HG02678 (cell line): ENCODE data around the gene IKBKG.
"Not testable (repeated sequence)": the region's sequence is repeated elsewhere in the genome, so short reads cannot be mapped to it uniquely, and the experiment has no call there.

ENCODE experiments used
- ATAC-seq: cut with Tn5 transposase; IDR thresholded peaks from one replicate; pipeline ENCODE4 v1.9.1; 2021; ENCODE audit warnings: mild to moderate bottlenecking, moderate library complexity; ENCODE audit not compliant: unreplicated experiment

The IKBKG gene

DNA sequence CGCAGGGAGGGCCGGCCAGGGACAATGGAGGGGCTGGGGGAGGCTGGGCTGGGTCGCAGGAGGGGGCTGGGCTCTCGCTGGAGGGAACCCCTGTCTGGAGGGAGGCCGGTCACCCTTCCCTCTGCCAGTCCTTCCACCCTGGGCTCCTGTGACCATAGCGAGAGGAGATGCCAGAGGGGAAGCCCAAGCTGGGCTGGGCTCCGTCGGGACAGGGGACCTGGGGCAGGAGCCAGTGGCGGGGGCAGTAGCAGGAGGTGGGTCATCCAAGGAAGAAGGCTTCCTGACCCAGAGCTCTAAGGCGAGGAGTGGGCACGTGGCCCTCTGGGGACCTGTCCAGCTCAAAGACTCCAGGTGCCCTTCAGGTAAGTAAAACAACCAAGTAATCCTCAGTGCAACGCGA lies 54.8 kb downstream of the IKBKG start:
- no peak for ATAC-seq

DNA sequence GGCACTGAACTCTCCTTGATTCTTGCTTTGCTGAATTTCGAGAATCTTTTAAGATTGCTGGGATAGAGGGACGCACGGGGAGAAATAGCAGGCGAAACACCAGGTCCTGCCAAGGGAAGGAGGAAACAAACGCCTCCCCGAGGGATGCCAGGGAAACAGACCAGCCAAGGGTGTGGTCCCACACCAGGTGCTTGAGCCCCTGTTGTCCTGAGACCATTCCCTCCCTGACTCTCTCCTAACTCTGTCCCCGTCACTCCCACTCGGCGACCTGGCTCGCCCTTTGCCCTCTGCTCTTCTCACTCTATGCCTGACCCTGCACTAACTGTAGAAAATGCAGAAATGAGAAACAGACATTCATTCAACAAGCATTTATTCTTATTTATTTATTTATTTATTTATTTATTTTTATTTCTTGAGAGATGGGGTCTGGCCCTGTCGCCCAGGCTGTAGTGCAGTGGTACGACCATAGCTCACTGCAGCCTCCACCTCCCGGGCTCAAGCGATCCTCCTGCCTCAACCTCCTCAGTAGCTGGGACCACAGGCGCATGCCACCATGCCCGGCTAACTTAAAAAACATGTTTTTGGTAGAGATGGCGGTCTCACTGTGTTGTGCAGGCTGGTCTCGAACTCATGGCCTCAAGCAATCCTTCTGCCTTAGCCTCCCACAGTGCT lies 55.5 kb downstream of the IKBKG start:
- no peak for ATAC-seq

DNA sequence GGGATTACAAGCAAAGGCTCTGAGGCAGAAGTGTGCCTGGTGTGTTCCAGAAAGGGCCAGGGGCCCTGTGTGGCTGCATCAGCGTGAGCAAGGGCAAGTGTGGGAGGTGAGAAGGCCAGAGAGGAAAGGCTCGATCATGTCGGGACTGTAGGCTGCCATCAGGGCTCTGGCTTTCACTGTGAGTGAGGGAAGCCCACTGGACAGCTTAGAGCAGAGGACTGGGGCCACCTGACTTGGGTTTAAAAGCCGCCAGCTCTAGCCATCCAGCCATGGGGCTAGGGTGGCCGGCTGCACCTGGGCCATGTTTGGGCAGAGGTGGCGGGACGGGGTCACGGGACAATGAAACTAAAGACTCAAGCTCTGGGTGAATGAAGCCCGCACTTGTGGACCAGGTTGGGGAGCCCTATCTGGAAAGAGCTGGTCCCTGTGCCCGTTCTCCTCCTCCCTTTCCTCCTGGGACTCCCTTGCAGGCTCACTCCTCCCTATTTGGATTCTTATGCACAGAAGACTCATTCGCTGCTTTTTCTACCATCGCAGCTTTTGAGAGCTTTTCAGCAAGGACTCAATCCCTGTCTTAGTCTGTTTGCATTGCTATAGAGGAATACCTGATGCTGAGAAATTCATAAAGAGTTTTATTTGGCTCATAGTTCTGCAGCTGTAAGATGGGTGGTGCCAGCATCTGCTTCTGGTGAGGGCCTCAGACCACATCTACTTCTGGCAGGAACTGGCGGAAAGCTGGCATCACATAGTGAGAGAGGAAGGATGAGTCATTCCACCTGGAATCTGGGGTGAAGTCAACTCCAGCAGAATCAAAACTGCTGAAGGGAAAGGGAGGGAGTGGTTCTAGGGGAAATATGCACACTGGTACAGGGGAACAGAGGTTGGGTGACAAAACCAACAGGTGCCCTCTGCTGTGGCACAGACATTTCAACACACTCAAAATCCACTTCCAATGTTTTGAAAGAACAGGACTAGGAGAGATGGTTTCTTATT lies 56.3 kb downstream of the IKBKG start:
- no peak for ATAC-seq

DNA sequence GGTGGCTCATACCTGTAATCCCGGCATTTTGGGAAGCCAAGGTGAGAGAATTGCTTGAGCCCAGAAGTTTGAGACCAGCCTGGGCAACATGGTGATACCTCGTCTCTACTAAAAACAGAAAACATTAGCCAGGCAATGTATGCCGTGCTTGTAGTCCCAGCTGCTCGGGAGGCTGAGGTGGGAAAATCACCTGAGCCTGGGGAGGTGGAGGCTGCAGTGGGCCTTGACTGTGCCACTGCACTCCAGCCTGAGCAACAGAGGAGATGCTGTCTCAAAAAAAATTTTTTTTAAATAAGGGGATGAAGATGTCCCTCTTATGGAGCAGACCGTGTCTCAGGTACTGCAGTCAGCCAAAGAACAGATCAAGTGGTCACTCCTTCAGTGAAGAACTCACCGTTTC lies 58.1 kb downstream of the IKBKG start:
- no peak for ATAC-seq

DNA sequence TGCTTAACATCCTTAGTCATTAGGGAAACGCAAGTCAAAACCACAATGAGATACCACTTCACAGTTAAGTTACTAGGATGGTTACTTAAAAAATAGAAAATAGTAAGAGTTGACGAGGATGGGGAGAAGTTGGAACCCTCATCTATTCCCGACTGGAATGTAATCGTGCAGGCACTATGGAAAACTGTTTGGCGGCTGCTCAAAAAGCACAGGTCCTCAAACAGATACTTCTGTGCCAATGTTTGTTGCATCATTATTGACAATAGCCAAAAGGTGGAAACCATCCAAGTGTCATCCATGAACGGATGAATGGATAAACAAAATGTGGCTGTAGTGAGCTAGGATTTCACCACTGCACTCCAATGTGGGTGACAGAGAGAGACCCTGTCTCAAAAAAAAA lies 60.0 kb downstream of the IKBKG start:
- ATAC-seq: no peak

DNA sequence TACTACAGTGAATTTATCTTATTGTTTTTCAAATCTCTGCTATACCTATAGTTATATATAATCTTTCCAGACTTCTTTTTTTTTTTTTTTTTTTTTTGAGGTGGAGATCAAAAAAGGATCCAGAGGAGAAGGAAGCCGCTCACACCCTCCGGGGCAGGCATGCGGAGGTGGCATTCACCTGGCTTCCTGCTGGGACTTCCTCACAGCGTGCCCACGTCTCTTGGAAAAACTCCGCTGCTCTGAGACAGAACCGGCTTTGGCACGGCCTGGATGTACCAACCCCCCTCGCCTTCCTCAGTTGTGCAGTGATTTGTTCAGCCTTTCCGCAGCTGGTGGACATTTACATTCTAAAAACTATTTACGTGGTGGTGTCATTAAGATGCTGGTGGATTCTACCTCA lies 60.6 kb downstream of the IKBKG start:
- not testable (repeated sequence) for ATAC-seq

DNA sequence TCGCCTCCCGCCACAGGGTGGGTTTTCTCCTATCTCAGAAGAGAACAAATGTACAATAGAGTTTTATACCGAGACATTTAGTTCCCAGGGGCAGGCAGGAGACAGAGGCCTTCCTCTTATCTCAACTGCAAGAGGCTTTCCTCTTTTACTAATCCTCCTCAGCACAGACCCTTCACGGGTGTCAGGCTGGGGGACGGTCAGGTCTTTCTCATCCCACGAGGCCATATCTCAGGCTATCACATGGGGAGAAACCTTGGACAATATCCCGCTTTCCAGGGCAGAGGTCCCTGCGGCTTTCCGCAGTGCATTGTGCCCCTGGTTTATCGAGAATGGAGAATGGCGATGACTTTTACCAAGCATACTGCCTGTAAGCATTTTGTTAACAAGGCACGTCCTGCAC lies 61.4 kb downstream of the IKBKG start:
- not testable (repeated sequence) for ATAC-seq

DNA sequence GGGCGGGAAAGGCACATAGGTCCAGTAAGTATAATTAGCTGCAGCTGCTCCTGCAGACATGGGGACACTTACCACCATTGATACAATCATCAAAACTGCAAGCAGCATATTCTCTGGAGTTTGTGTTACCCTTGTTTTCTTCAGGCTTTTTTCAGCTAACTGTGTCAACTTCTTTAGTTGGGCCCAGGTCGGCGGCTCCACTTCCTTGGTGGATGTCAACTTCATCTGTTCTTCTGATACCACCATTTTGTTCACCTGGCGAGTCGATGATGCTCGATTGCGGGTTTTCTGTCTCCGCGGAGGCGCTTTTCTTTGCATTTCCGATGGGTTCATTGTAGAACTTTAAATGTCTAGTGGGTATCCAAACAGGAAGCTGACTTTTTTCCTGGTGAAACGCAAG lies 63.7 kb downstream of the IKBKG start:
- ATAC-seq: not testable (repeated sequence)

DNA sequence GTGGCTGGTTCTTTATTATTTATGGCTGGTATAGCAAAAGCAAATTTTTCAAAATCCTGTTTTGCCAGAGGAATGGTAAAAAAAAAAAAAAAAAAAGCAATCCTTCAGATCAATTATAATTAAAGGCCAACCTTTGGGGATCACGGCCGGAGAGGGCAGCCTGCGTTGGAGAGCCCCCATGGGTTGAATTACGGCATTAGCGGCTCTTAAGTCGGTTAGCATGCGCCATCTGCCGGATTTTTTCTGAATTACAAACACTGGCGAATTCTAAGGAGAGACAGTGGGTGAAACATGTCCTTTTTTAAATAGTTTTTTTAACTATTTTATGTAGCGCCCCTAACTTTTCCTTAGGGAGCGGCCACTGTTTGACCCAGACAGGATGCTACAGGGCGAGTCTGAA lies 66.2 kb downstream of the IKBKG start:
- ATAC-seq: not testable (repeated sequence)
